HL-60 (cell line): ENCODE results near the gene GATA1.

Experiments used
- GABPA ChIP-seq: IDR thresholded peaks from 2 replicates; pipeline ENCODE4 v1.6.1; 2012; ENCODE audit warnings: low read depth
- POLR2AphosphoS5 ChIP-seq: IDR thresholded peaks from 2 replicates; pipeline ENCODE4 v1.6.1; 2012; ENCODE audit warnings: low read depth
- SPI1 ChIP-seq: IDR thresholded peaks from 2 replicates; pipeline ENCODE4 v1.6.1; 2012; ENCODE audit warnings: low read depth, mild to moderate bottlenecking, borderline replicate concordance
- TF ChIP-seq, protein P1 (sequence below): IDR thresholded peaks from 2 replicates; pipeline ENCODE4 v1.6.1; 2012; ENCODE audit warnings: low read depth; ENCODE audit not compliant: insufficient replicate concordance
- TF ChIP-seq, protein P2 (sequence below): IDR thresholded peaks from one replicate; pipeline ENCODE4 v1.5.1; 2011; ENCODE audit warnings: low read length, control low read depth, inconsistent platforms; ENCODE audit not compliant: insufficient read depth

GRCh38 chrX:48786341-48786800 is at the start of gene GATA1:
- TF ChIP-seq, protein P1, sequence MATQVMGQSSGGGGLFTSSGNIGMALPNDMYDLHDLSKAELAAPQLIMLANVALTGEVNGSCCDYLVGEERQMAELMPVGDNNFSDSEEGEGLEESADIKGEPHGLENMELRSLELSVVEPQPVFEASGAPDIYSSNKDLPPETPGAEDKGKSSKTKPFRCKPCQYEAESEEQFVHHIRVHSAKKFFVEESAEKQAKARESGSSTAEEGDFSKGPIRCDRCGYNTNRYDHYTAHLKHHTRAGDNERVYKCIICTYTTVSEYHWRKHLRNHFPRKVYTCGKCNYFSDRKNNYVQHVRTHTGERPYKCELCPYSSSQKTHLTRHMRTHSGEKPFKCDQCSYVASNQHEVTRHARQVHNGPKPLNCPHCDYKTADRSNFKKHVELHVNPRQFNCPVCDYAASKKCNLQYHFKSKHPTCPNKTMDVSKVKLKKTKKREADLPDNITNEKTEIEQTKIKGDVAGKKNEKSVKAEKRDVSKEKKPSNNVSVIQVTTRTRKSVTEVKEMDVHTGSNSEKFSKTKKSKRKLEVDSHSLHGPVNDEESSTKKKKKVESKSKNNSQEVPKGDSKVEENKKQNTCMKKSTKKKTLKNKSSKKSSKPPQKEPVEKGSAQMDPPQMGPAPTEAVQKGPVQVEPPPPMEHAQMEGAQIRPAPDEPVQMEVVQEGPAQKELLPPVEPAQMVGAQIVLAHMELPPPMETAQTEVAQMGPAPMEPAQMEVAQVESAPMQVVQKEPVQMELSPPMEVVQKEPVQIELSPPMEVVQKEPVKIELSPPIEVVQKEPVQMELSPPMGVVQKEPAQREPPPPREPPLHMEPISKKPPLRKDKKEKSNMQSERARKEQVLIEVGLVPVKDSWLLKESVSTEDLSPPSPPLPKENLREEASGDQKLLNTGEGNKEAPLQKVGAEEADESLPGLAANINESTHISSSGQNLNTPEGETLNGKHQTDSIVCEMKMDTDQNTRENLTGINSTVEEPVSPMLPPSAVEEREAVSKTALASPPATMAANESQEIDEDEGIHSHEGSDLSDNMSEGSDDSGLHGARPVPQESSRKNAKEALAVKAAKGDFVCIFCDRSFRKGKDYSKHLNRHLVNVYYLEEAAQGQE = no peak
- TF ChIP-seq, protein P2, sequence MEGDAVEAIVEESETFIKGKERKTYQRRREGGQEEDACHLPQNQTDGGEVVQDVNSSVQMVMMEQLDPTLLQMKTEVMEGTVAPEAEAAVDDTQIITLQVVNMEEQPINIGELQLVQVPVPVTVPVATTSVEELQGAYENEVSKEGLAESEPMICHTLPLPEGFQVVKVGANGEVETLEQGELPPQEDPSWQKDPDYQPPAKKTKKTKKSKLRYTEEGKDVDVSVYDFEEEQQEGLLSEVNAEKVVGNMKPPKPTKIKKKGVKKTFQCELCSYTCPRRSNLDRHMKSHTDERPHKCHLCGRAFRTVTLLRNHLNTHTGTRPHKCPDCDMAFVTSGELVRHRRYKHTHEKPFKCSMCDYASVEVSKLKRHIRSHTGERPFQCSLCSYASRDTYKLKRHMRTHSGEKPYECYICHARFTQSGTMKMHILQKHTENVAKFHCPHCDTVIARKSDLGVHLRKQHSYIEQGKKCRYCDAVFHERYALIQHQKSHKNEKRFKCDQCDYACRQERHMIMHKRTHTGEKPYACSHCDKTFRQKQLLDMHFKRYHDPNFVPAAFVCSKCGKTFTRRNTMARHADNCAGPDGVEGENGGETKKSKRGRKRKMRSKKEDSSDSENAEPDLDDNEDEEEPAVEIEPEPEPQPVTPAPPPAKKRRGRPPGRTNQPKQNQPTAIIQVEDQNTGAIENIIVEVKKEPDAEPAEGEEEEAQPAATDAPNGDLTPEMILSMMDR = no peak
- TF ChIP-seq POLR2AphosphoS5 (no peak), GABPA (no peak), SPI1 (no peak)
